IMR-90 (cell line): ENCODE measurements around the gene ZNF217. TPM values are rescaled to one million over a fixed set of nuclear protein-coding genes. Genes with fewer than 3 reads are reported as not detected.

ENCODE experiments used
- ATAC-seq: fragments of 200-7000 bp; cut with Tn5 transposase; 2 replicates; pipeline ENCODE4 v1.9.1; 2020; ENCODE audit warnings: low read depth, mild to moderate bottlenecking, moderate library complexity
- BruUV-seq: library from RNA; stranded (reverse); fragments of 400-500 nt; replicated peaks from 2 replicates; lab custom pipeline; 2021; lab: Mats Ljungman, UMichigan
- CTCF ChIA-PET: fragments of 300-600 bp; formaldehyde crosslinking; extraction: SDS; loops from one replicate; lab custom pipeline; 2021; ENCODE audit warnings: antibody characterized with exemption; lab: Yijun Ruan, JAX
- POLR2A ChIA-PET: fragments of 300-600 bp; sonication (Branson Sonifier 250); formaldehyde crosslinking; loops from one replicate; lab custom pipeline; 2022; ENCODE audit warnings: antibody characterized with exemption; ENCODE audit not compliant: unreplicated experiment; lab: Charles Lee
- DNase-seq: peaks from one replicate; pipeline ENCODE4 v3.0.0; 2013
- H2AFZ ChIP-seq: replicated peaks from 2 replicates; pipeline ENCODE3; 2013; ENCODE audit warnings: low read length, mild to moderate bottlenecking; ENCODE audit not compliant: poor library complexity
- H2AK5ac ChIP-seq: 2 replicates; pipeline ENCODE4 v1.6.1; 2013; ENCODE audit warnings: low read depth, low read length, inconsistent platforms
- H2AK9ac ChIP-seq: replicated peaks from 2 replicates; pipeline ENCODE3; 2013; ENCODE audit warnings: mild to moderate bottlenecking, low read depth, low read length, moderate library complexity; ENCODE audit not compliant: poor library complexity
- H2BK120ac ChIP-seq: 2 replicates; pipeline ENCODE4 v1.6.1; 2013; ENCODE audit warnings: low read depth, low read length, inconsistent platforms
- H2BK15ac ChIP-seq: 3 replicates; pipeline ENCODE4 v1.6.1; 2013; ENCODE audit warnings: low read depth, low read length, inconsistent platforms
- H2BK20ac ChIP-seq: 2 replicates; pipeline ENCODE4 v1.6.1; 2013; ENCODE audit warnings: low read depth, mild to moderate bottlenecking, inconsistent platforms, low read length, moderate library complexity
- H2BK5ac ChIP-seq: 2 replicates; pipeline ENCODE4 v1.6.1; 2013; ENCODE audit warnings: mild to moderate bottlenecking, low read depth, low read length, inconsistent platforms; ENCODE audit not compliant: poor library complexity, severe bottlenecking
- H3K14ac ChIP-seq: replicated peaks from 2 replicates; pipeline ENCODE4 v1.6.1; 2013; ENCODE audit warnings: low read depth, low read length, inconsistent platforms
- H3K18ac ChIP-seq: 2 replicates; pipeline ENCODE4 v1.6.1; 2013; ENCODE audit warnings: low read depth, low read length, control low read depth
- H3K23ac ChIP-seq: 2 replicates; pipeline ENCODE4 v1.6.1; 2013; ENCODE audit warnings: low read depth, low read length, inconsistent platforms
- H3K27ac ChIP-seq: 2 replicates; pipeline ENCODE4 v1.5.1; 2013; ENCODE audit warnings: mild to moderate bottlenecking, control low read depth, low read length; ENCODE audit not compliant: insufficient read depth
- H3K27me3 ChIP-seq: 2 replicates; pipeline ENCODE4 v1.6.1; 2013; ENCODE audit warnings: low read length; ENCODE audit not compliant: control insufficient read depth, insufficient read depth
- H3K36me3 ChIP-seq: 2 replicates; pipeline ENCODE4 v1.6.1; 2013; ENCODE audit warnings: low read length, mixed read lengths; ENCODE audit not compliant: control insufficient read depth, insufficient read depth
- H3K4ac ChIP-seq: 2 replicates; pipeline ENCODE4 v1.6.1; 2013; ENCODE audit warnings: low read depth, low read length, inconsistent platforms
- H3K4me1 ChIP-seq: 2 replicates; pipeline ENCODE4 v1.6.1; 2013; ENCODE audit warnings: low read length, mixed read lengths; ENCODE audit not compliant: control insufficient read depth, insufficient read depth
- H3K4me2 ChIP-seq: 2 replicates; pipeline ENCODE4 v1.6.1; 2013; ENCODE audit warnings: low read depth, mild to moderate bottlenecking, control low read depth, low read length, moderate library complexity
- H3K4me3 ChIP-seq: 2 replicates; pipeline ENCODE4 v1.5.1; 2013; ENCODE audit warnings: low read depth, mild to moderate bottlenecking, control low read depth, low read length, moderate library complexity; ENCODE audit not compliant: insufficient read depth
- H3K56ac ChIP-seq: 2 replicates; pipeline ENCODE4 v1.6.1; 2013; ENCODE audit warnings: low read length, inconsistent platforms; ENCODE audit not compliant: insufficient read depth; ENCODE audit errors: extremely low read depth
- H3K79me1 ChIP-seq, 2 experiments: 2 replicates each; pipeline ENCODE4 v1.6.1; 2013; ENCODE audit warnings: low read length in 2 of 2, inconsistent platforms in 1 of 2, low read depth in 1 of 2
- H3K9ac ChIP-seq: 2 replicates; pipeline ENCODE4 v1.6.1; 2013; ENCODE audit warnings: low read depth, low read length, control low read depth
- H3K9me1 ChIP-seq: 2 replicates; pipeline ENCODE4 v1.6.1; 2013; ENCODE audit warnings: low read length, inconsistent platforms; ENCODE audit not compliant: insufficient read depth
- H3K9me3 ChIP-seq: 2 replicates; pipeline ENCODE4 v1.6.1; 2013; ENCODE audit warnings: low read length; ENCODE audit not compliant: control insufficient read depth, insufficient read depth
- H4K20me1 ChIP-seq: 2 replicates; pipeline ENCODE4 v1.6.1; 2013; ENCODE audit warnings: low read length, inconsistent platforms; ENCODE audit not compliant: insufficient read depth
- H4K5ac ChIP-seq: 2 replicates; pipeline ENCODE4 v1.6.1; 2013; ENCODE audit warnings: mild to moderate bottlenecking, low read depth, low read length, control low read depth
- H4K8ac ChIP-seq, 2 experiments: 2 replicates each; pipeline ENCODE4 v1.6.1; 2013; ENCODE audit warnings: low read depth in 2 of 2, low read length in 2 of 2, control low read depth in 1 of 2, inconsistent platforms in 1 of 2
- H4K91ac ChIP-seq: 2 replicates; pipeline ENCODE4 v1.6.1; 2013; ENCODE audit warnings: low read depth, low read length, inconsistent platforms; ENCODE audit not compliant: insufficient read depth
- BHLHE40 ChIP-seq: fragments of 150-350 bp; IDR thresholded peaks from 2 replicates; pipeline ENCODE4 v1.6.1; 2016; ENCODE audit warnings: mild to moderate bottlenecking, low read depth, low read length
- CEBPB ChIP-seq: IDR thresholded peaks from 2 replicates; pipeline ENCODE4 v1.6.1; 2012; ENCODE audit warnings: low read depth, low read length, improper control_type of control experiment
- MXI1 ChIP-seq: IDR thresholded peaks from 2 replicates; pipeline ENCODE4 v1.6.1; 2012; ENCODE audit warnings: low read depth, mild to moderate bottlenecking, low read length, moderate library complexity, borderline replicate concordance
- POLR2A ChIP-seq: IDR thresholded peaks from 2 replicates; pipeline ENCODE4 v1.6.1; 2012; ENCODE audit warnings: mild to moderate bottlenecking, low read depth, low read length
- RAD21 ChIP-seq: IDR thresholded peaks from 2 replicates; pipeline ENCODE4 v1.6.1; 2012; ENCODE audit warnings: low read length, improper control_type of control experiment
- RCOR1 ChIP-seq: IDR thresholded peaks from 2 replicates; pipeline ENCODE4 v1.6.1; 2012; ENCODE audit warnings: mild to moderate bottlenecking, low read length, improper control_type of control experiment; ENCODE audit not compliant: insufficient replicate concordance
- SMC3 ChIP-seq: fragments of 150-350 bp; IDR thresholded peaks from 2 replicates; pipeline ENCODE4 v1.6.1; 2016; ENCODE audit warnings: low read depth, mild to moderate bottlenecking, antibody characterized with exemption, low read length, moderate library complexity
- WGBS, 2 experiments: methylation state at CpG; one replicate each; pipeline versions ENCODE4 v1.1.5 to v1.1.7; 2013; ENCODE audit warnings: missing lambda C conversion rate in 2 of 2; ENCODE audit not compliant: insufficient read length in 1 of 2; ENCODE audit errors: extremely low coverage in 2 of 2; 5-methylcytosine and 5-hydroxymethylcytosine counted together
- dilution Hi-C: fragments of 300-500 bp; cut with HindIII; formaldehyde crosslinking; loops from one replicate; pipeline ENCODE4 v1.14.3; 2018; ENCODE audit warnings: low sequenced_read_pairs; ENCODE audit not compliant: unreplicated experiment
- in situ Hi-C: fragments of 300-500 bp; cut with MboI; formaldehyde crosslinking; loops from 3 replicates; pipeline ENCODE4 v1.14.3; 2019; ENCODE audit warnings: low sequenced_read_pairs, inconsistent platforms, mixed read lengths
- intact Hi-C: fragments of 100-400 bp; cut with micrococcal nuclease; formaldehyde crosslinking; loops from 2 replicates; pipeline ENCODE4 v1.10.0; 2022
- polyA plus RNA-seq, 3 experiments: library from polyadenylated mRNA; depleted of rRNA; stranded (reverse); fragments of >200 nt; gene quantifications; 2 replicates each; pipeline ENCODE4 v1.2.3, GENCODE V29; 2012; ENCODE audit warnings: low replicate concordance in 1 of 3
- total RNA-seq: library from RNA; depleted of rRNA; stranded (reverse); fragments of >200 nt; gene quantifications from 2 replicates; pipeline ENCODE4 v1.2.3, GENCODE V29; 2012
- TF ChIP-seq, protein P1 (sequence below): conservative IDR thresholded peaks from 2 replicates; pipeline ENCODE4 v1.5.1; 2012; ENCODE audit warnings: mild to moderate bottlenecking, low read depth, low read length, improper control_type of control experiment

Gene ZNF217
- total and polyA plus RNA-seq, 2 of the 4 experiments (the other 2 are of a cell fraction) = 9.1 to 27.8 TPM

DNA sequence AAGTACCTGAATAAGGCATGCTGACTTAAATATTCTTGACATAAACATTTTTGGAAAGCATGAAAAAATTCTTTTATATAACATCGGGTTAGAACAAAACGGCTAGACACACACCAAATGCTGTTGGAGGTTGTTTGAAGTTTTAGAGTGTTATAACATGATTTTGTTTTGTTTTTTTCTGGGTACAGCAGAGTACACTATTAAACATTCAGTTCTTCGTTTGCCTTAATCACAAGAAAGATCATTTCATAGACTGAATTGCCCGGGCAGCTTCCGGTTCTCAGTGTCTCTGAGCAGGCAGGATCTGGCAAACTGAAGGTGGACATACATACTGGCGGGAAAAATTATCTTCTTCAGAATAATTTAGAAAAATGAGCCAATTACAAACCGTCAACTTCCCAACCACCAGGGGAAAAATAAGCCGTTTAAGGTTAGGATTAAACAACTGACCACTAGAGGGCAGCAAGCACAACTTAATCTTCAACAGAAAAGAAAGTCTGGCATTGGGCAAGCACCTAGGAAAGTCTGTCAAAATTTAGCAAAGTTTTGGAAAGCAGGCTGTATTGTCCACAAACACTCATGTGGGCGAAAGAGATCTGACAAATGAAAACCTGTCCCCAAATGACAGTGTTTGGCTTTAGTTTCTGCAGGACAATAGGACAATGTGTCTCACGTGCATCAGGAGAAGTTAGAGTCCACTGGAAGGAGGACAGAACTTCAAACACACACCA is 15.0 kb downstream of the ZNF217 start:
- Histone ChIP-seq H3K36me3 (peaks cover 63% of the 10 kb centered on the region), H3K9me1 (peaks cover 15% of the 10 kb centered on the region), H4K91ac (peak overlapping the region; percentile 79), H3K23ac (peak overlapping the region; percentile 85), H2AFZ (no peak overlapping the region), H4K20me1 (peaks cover 69% of the 10 kb centered on the region), H3K4me3 (no peak overlapping the region), H3K79me1 (peaks cover 4 to 43% of the 10 kb centered on the region in 2 experiments; a peak in 3 of 4 replicates), H4K5ac (peak overlapping the region; percentile 65; the same call in 1 of the 2 replicates), H4K8ac (peak overlapping the region in 1 of 2 experiments; percentile 77; a peak in 1 of 4 replicates), H3K4me2 (peak overlapping the region; percentile 95), H2AK5ac (peak overlapping the region; percentile 82), H3K14ac (peak overlapping the region; percentile 89), H3K56ac (peak overlapping the region; percentile 68), H3K9ac (peak overlapping the region; percentile 55), H2BK20ac (peak overlapping the region; percentile 76; the same call in 1 of the 2 replicates), H2BK15ac (peak overlapping the region; percentile 66; the same call in 1 of the 3 replicates), H3K27ac (peak overlapping the region; percentile 60), H2BK5ac (peak overlapping the region; percentile 75), H3K9me3 (no peaks in the 10 kb centered on the region), H3K27me3 (no peaks in the 10 kb centered on the region), H2BK120ac (peak overlapping the region; percentile 70), H3K4me1 (peaks cover 18% of the 10 kb centered on the region), H2AK9ac (peak overlapping the region; percentile 89), H3K4ac (peak overlapping the region; percentile 81), H3K18ac (peak overlapping the region; percentile 81; the same call in 1 of the 2 replicates)
- WGBS, 2 experiments = no CpG with 5 or more reads among the region's 10 CpGs
- intact Hi-C loops = loop anchor here (1.0 to 10.0 kb wide), 5 partner anchors 250 to 619 kb away; no protein-coding TSS in a partner anchor
- in situ Hi-C loops = loop anchor here (5.0 to 10.0 kb wide), 2 partner anchors 364 to 626 kb away; partner anchors contain the start of gene PFDN4
- ChIA-PET CTCF (interaction anchor here (0.6 to 2.1 kb wide), 6 partner anchors 35 to 361 kb away, joined by 3 to 14 read pairs (median 4); no protein-coding TSS in a partner anchor), POLR2A (no interaction called here)
- DNase-seq = peak; percentile 89
- no TSS peak for BruUV-seq
- TF ChIP-seq RAD21 = peak; percentile 90
- peak; percentile 87 for TF ChIP-seq CEBPB
- no peak for TF ChIP-seq MXI1
- peak; percentile 10; the same call in 1 of the 2 replicates for TF ChIP-seq BHLHE40
- TF ChIP-seq, protein P1, sequence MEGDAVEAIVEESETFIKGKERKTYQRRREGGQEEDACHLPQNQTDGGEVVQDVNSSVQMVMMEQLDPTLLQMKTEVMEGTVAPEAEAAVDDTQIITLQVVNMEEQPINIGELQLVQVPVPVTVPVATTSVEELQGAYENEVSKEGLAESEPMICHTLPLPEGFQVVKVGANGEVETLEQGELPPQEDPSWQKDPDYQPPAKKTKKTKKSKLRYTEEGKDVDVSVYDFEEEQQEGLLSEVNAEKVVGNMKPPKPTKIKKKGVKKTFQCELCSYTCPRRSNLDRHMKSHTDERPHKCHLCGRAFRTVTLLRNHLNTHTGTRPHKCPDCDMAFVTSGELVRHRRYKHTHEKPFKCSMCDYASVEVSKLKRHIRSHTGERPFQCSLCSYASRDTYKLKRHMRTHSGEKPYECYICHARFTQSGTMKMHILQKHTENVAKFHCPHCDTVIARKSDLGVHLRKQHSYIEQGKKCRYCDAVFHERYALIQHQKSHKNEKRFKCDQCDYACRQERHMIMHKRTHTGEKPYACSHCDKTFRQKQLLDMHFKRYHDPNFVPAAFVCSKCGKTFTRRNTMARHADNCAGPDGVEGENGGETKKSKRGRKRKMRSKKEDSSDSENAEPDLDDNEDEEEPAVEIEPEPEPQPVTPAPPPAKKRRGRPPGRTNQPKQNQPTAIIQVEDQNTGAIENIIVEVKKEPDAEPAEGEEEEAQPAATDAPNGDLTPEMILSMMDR = peak; percentile 96
- peak; percentile 92 for TF ChIP-seq SMC3
- TF ChIP-seq POLR2A = peak; percentile 39; the same call in 1 of the 2 replicates
- TF ChIP-seq RCOR1 = no peak
- dilution Hi-C loops = no loop called here
- ATAC-seq = peak; percentile 64
